Activated naive CD8-positive, alpha-beta T cell (primary cell): ENCODE results near the gene SPACA7.

Source experiments
- H3K27ac Mint-ChIP-seq: one replicate; pipeline ENCODE4 v1.8.0; 2021; ENCODE audit warnings: mixed read lengths
- H3K27me3 Mint-ChIP-seq: one replicate; pipeline ENCODE4 v1.8.0; 2021; ENCODE audit warnings: mixed read lengths
- H3K36me3 Mint-ChIP-seq: one replicate; pipeline ENCODE4 v1.8.0; 2021; ENCODE audit warnings: mixed read lengths
- H3K4me1 Mint-ChIP-seq: one replicate; pipeline ENCODE4 v1.8.0; 2021; ENCODE audit warnings: low read depth, mixed read lengths
- H3K4me3 Mint-ChIP-seq: one replicate; pipeline ENCODE4 v1.8.0; 2021; ENCODE audit warnings: mild to moderate bottlenecking, mixed read lengths
- H3K9me3 Mint-ChIP-seq: one replicate; pipeline ENCODE4 v1.8.0; 2021; ENCODE audit warnings: low read depth, mixed read lengths

SPACA7 gene

DNA sequence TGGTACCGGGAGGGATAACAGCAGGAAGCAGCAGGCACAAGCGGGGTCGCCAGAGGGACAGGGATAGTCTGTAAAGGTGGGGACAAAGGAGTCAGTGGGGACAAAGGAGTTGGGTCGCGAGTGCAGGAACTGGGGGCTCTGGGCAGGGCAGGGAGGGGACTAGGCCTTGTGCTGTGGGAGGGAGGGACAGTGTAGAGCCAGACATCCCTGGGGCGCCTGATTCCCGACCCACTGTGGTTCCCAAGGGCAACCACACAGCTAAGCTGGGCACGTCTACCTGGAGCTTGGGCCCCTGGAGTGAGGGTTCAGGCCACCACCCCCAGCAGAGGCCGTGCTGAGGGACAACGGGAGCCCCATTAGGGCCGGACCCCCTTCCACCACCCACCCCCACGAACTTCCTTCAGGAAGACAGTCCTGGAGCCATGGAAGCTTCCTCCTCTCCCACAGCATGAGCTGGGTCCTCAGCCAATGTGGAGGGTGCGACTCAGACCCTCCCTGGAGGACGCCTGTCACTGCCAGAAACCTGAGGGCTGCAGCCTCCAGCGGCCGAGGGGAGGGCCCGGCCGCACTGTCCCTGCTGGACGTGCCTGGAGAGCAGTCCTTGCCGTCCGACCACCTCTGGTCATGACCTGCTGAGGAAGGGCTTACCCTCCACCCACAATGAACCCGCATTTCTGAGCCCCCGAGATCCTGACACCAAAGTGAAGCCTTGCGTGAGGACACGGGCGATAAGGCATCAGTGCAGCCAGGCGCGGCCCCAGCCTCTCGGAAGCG is 77.9 kb downstream of the SPACA7 start:
- Mint-ChIP-seq H3K36me3 (no peaks in the 10 kb centered on the region), H3K4me1 (no peaks in the 10 kb centered on the region), H3K4me3 (no peak overlapping the region), H3K9me3 (peaks cover 5% of the 10 kb centered on the region), H3K27me3 (no peaks in the 10 kb centered on the region), H3K27ac (no peak overlapping the region)

GRCh38 chr13:112454648-112455334 is 78.6 kb downstream of the SPACA7 start:
- no peaks in the 10 kb centered on the region for H3K4me1 Mint-ChIP-seq
- no peaks in the 10 kb centered on the region for H3K27me3 Mint-ChIP-seq
- no peaks in the 10 kb centered on the region for H3K36me3 Mint-ChIP-seq
- H3K27ac Mint-ChIP-seq, result no peak overlapping the region
- no peak overlapping the region for H3K4me3 Mint-ChIP-seq
- H3K9me3 Mint-ChIP-seq, result peaks cover 8% of the 10 kb centered on the region

DNA sequence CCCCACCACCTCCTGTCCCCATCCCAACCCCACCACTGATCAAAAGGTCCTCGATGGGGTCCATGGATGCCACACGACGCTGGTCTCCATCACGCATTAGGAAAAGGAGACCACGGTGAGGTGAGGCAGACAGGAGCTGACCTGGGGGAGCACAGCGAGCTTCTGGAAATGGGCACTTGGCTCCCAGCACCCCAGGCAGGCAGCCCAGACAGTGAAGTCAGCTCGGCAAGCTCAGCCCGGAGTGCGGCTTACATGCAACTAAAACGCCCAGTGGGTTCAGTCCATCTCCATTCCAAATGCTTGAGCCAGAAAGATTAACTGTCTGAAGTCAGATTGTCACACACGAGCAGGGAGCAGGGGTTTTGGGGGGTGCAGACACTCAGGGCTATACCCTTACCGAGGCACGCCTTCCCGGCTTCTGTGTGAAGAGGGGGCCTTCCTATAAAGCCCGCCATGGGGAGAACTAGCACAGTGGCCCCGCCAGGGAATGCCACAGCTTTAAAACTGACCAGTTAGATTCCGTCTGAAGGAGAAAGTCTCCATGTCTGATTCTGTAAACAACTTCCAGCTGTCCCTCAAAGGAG is 79.4 kb downstream of the SPACA7 start:
- H3K36me3 Mint-ChIP-seq, result no peaks in the 10 kb centered on the region
- no peak overlapping the region for H3K27ac Mint-ChIP-seq
- H3K27me3 Mint-ChIP-seq, result peaks cover 1% of the 10 kb centered on the region
- peaks cover 2% of the 10 kb centered on the region for H3K4me1 Mint-ChIP-seq
- H3K4me3 Mint-ChIP-seq, result no peak overlapping the region
- peaks cover 12% of the 10 kb centered on the region for H3K9me3 Mint-ChIP-seq

DNA sequence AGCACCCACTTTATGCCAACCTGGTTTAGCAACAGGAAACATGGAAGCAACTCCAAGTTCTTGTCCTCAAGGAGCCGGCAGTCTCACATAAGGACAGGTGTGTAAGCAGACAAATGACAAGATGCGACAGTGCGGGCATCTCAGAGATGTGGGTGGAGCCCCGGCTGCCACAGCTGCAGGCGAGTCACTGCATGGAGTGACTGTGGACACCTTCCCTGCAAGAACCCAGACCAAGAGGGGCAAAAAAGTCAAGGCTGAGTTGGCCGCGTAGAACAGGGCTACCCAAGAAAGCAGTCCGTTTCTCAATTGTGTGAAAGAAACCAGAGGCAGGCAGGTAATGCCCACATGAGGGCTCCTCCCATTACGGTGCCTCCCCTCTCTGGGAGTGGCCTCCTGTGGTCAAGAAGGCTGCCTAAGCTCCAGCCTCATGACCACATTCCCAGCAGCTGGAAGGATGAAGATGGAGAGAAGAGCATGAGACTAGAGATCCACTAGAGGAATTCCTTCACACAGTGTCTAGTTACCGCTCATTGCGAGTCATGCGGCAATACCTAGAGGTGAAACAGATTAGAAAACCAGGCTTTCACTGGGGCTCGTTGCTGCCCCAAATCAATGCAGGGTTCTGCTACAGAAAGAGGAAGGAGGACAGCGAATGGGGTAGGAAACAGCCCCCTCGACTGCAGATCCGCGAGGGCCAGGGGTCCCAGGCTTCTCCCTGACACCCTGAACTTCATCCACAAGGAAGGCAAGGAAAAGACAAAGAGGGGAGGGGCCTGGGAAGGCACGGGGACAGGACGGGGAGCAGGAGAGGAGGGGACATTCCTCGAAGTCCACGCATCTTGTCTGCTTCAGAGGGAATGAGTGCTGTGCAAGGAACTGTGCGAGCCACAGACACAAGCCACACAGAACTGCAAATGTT is 80.2 kb downstream of the SPACA7 start:
- Mint-ChIP-seq H3K4me1 (peaks cover 5% of the 10 kb centered on the region), H3K9me3 (peaks cover 12% of the 10 kb centered on the region), H3K27me3 (peaks cover 1% of the 10 kb centered on the region), H3K36me3 (no peaks in the 10 kb centered on the region), H3K4me3 (no peak overlapping the region), H3K27ac (peak overlapping the region; percentile 54)

DNA sequence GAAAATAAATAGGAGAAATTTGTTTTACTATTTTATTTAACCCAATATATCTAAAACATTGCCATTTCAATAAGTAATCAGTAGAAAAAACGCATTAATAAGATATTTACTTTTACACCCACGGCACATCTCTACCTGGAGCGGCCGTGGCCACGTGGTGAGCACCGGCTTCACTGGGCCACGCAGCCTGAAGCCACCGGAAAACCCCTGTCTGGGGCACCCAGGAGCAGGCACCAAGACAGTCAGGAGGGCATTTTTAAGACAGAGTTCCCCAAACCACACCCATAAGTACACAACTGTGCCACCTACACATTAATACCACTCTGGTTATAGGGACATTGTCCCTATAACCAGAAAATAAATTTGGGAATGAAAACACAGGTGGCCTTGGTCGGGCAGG is 80.9 kb downstream of the SPACA7 start:
- peaks cover 1% of the 10 kb centered on the region for H3K27me3 Mint-ChIP-seq
- H3K9me3 Mint-ChIP-seq, result peaks cover 15% of the 10 kb centered on the region
- H3K4me1 Mint-ChIP-seq, result peaks cover 5% of the 10 kb centered on the region
- no peak overlapping the region for H3K27ac Mint-ChIP-seq
- peaks cover 2% of the 10 kb centered on the region for H3K36me3 Mint-ChIP-seq
- no peak overlapping the region for H3K4me3 Mint-ChIP-seq

DNA sequence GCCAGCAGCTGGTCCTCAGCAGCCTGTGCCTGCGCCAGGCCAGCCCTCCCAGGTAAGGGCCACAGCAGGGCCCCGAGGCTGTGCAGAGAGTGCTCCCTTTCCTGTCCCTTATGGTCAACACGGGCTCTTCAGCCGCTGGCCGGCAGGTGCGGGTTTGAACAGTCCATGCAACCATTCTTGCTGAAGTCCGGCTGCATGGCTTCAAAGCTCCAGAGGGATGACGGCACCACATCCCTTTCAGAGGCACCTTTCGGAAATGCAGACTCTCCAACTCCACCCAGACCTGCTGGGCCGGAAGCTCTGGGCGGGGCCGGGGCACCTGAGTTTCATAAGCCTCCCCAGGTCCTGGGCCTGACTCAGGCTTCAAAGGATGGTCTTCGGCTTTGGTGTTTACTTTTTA is 81.3 kb downstream of the SPACA7 start:
- H3K27me3 Mint-ChIP-seq, result peaks cover 1% of the 10 kb centered on the region
- peaks cover 5% of the 10 kb centered on the region for H3K4me1 Mint-ChIP-seq
- no peak overlapping the region for H3K4me3 Mint-ChIP-seq

GRCh38 chr13:112462408-112462807 is 86.3 kb downstream of the SPACA7 start:
- H3K27ac Mint-ChIP-seq, result no peak overlapping the region
- peaks cover 5% of the 10 kb centered on the region for H3K4me1 Mint-ChIP-seq
- H3K9me3 Mint-ChIP-seq, result peaks cover 20% of the 10 kb centered on the region
- peaks cover 1% of the 10 kb centered on the region for H3K27me3 Mint-ChIP-seq
- peaks cover 14% of the 10 kb centered on the region for H3K36me3 Mint-ChIP-seq
- H3K4me3 Mint-ChIP-seq, result no peak overlapping the region

More for the DNA sequence above, 81.3 kb downstream of the SPACA7 start:
- peaks cover 5% of the 10 kb centered on the region for H3K36me3 Mint-ChIP-seq
- peaks cover 19% of the 10 kb centered on the region for H3K9me3 Mint-ChIP-seq
- no peak overlapping the region for H3K27ac Mint-ChIP-seq

GRCh38 chr13:112464720-112465119 is 88.6 kb downstream of the SPACA7 start:
- H3K27me3 Mint-ChIP-seq, result peaks cover 1% of the 10 kb centered on the region
- H3K4me3 Mint-ChIP-seq, result no peak overlapping the region
- H3K27ac Mint-ChIP-seq, result no peak overlapping the region
- H3K9me3 Mint-ChIP-seq, result peaks cover 13% of the 10 kb centered on the region
- peaks cover 14% of the 10 kb centered on the region for H3K36me3 Mint-ChIP-seq
- peaks cover 5% of the 10 kb centered on the region for H3K4me1 Mint-ChIP-seq

DNA sequence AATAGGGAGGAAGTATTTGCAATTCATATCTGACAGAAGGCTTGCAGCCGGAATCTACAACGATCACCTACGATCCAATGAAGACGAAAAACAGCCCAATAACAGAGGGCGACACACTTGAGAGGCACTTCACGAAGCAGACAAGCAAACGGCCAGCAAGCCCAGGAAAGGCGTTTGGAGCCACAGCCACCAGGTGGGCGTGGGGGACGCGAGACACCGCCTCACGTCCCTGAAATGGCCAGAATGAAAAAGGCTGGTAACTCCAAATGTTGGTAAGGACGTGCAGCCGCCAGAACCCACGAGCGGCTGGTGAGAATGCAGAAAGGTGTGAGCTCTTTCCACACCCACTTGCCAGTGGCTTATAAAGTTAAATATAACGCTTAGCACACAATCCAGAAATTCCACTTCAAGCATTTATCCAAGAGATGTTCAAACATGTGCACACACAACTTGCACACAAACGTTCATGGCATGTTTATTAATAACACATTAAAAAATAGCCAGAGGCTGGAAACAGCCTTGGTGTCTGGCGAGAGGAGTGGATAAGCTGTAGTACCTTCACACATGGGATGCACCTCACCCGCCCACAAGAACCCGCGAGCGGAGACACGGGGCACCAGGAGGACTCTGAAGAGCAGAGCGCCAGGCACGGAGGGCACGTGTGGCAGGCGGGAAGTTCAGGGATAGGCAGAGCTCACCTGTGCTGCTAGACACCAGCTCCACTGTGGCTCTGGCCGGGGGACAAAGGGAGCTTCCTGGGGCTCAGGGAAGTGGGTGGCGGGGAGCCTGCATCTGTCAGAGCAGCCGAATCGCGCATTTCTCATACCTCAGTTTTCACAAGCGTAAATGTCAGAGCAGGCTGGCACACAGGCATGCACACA is 89.3 kb downstream of the SPACA7 start:
- peaks cover 8% of the 10 kb centered on the region for H3K9me3 Mint-ChIP-seq
- peaks cover 3% of the 10 kb centered on the region for H3K4me1 Mint-ChIP-seq
- no peak overlapping the region for H3K4me3 Mint-ChIP-seq
- H3K36me3 Mint-ChIP-seq, result peaks cover 16% of the 10 kb centered on the region
- H3K27ac Mint-ChIP-seq, result no peak overlapping the region
- no peaks in the 10 kb centered on the region for H3K27me3 Mint-ChIP-seq

DNA sequence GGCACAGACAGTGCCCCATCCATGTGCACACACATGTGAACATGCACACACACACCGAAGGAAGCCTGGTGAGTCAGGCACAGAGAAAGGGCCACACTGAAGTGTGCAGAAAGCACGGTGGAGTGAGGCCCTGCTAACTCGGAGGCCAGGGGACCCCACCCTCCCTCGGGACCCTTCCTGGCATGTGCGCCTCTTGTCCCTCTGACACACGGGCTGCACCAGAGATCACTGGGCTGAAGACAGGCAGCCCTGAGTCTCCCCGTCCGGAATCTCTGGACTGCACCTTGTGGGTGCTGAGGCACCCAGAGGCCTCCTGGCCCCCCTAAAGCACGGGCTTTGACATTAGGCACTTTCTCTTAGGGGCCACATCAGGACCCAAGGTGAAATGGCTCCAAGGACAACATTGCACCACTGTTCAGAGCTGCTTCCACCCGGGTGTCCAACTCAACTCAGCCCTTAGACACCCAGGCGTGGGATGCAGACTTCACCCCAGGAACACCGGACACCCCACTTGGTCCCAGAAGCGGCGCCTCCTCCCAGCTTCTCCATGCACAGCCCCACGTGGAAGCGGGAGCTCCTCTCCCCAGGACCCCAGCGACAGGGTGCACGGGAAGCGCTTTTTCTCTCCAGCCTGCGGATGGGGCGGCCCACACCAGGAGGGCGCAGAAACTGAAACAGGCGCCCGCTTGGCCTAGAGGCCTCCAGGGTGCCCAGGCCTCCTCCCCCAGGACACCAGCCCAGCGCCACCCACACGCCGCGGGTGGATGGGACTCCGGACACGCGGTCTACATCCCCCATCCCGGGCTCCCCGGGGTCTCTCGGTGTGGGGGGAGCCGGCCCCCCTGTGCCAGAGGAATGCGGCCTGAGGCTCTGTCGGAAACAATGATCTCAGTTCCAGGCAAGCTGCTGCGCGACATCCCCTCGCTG is 90.2 kb downstream of the SPACA7 start:
- Mint-ChIP-seq H3K36me3 (peaks cover 23% of the 10 kb centered on the region), H3K4me1 (no peaks in the 10 kb centered on the region), H3K27me3 (no peaks in the 10 kb centered on the region), H3K9me3 (peaks cover 8% of the 10 kb centered on the region), H3K4me3 (no peak overlapping the region), H3K27ac (no peak overlapping the region)

- peaks cover 25% of the 10 kb centered on the region for H3K36me3 Mint-ChIP-seq
- H3K9me3 Mint-ChIP-seq, result peaks cover 8% of the 10 kb centered on the region
- no peak overlapping the region for H3K27ac Mint-ChIP-seq
- no peak overlapping the region for H3K4me3 Mint-ChIP-seq
- H3K4me1 Mint-ChIP-seq, result no peaks in the 10 kb centered on the region
- no peaks in the 10 kb centered on the region for H3K27me3 Mint-ChIP-seq
Observed at GRCh38 chr13:112467236-112467635, 91.1 kb downstream of the SPACA7 start.

GRCh38 chr13:112468069-112468468 is 91.9 kb downstream of the SPACA7 start:
- H3K27ac Mint-ChIP-seq, result no peak overlapping the region
- peaks cover 29% of the 10 kb centered on the region for H3K36me3 Mint-ChIP-seq
- peaks cover 12% of the 10 kb centered on the region for H3K9me3 Mint-ChIP-seq
- H3K27me3 Mint-ChIP-seq, result no peaks in the 10 kb centered on the region
- no peak overlapping the region for H3K4me3 Mint-ChIP-seq
- H3K4me1 Mint-ChIP-seq, result no peaks in the 10 kb centered on the region

- Mint-ChIP-seq H3K4me3 (no peak overlapping the region), H3K4me1 (no peaks in the 10 kb centered on the region), H3K36me3 (peaks cover 26% of the 10 kb centered on the region), H3K27me3 (no peaks in the 10 kb centered on the region), H3K27ac (no peak overlapping the region), H3K9me3 (peaks cover 12% of the 10 kb centered on the region)
Observed at GRCh38 chr13:112469071-112469745, 93.1 kb downstream of the SPACA7 start.
